DND-41 (cell line): ENCODE data around the gene NDE1.

Experiments
- ATAC-seq: fragments of 200-7000 bp; cut with Tn5 transposase; 3 replicates; pipeline ENCODE4 v1.9.1; 2021; ENCODE audit warnings: low read depth; ENCODE audit not compliant: insufficient read depth
- DNase-seq: peaks from one replicate; pipeline ENCODE4 v3.0.0-alpha.2; 2020
- H2AFZ ChIP-seq: 2 replicates; pipeline ENCODE4 v1.6.0; 2012; ENCODE audit warnings: low read depth, low read length
- H3K27ac ChIP-seq: 2 replicates; pipeline ENCODE4 v1.5.1; 2012; ENCODE audit warnings: low read length, inconsistent platforms
- H3K27me3 ChIP-seq: fragments of 200-600 bp; sonication (generic); 2 replicates; pipeline ENCODE4 v1.6.0; 2012; ENCODE audit warnings: low read length, mild to moderate bottlenecking, inconsistent platforms; ENCODE audit not compliant: insufficient read depth, poor library complexity
- H3K36me3 ChIP-seq: 2 replicates; pipeline ENCODE4 v1.5.1; 2012; ENCODE audit warnings: low read length, inconsistent platforms; ENCODE audit not compliant: insufficient read depth
- H3K4me1 ChIP-seq: 2 replicates; pipeline ENCODE4 v1.5.1; 2012; ENCODE audit warnings: mild to moderate bottlenecking, low read length; ENCODE audit not compliant: insufficient read depth
- H3K4me2 ChIP-seq: 2 replicates; pipeline ENCODE4 v1.6.0; 2012; ENCODE audit warnings: mild to moderate bottlenecking, moderate library complexity, low read length, inconsistent platforms; ENCODE audit not compliant: insufficient read depth
- H3K4me3 ChIP-seq, 2 experiments: fragments of 200-600 bp in 1 of 2; shearing (Covaris generic) in 1 of 2; 2 replicates each; pipeline ENCODE4 v1.5.1; 2012 to 2016; ENCODE audit warnings: inconsistent platforms in 2 of 2, low read length in 2 of 2, mild to moderate bottlenecking in 2 of 2, low read depth in 1 of 2, moderate library complexity in 1 of 2
- H3K79me2 ChIP-seq: 2 replicates; pipeline ENCODE4 v1.6.0; 2012; ENCODE audit warnings: low read length, inconsistent platforms; ENCODE audit not compliant: insufficient read depth
- H3K9ac ChIP-seq: 2 replicates; pipeline ENCODE4 v1.6.0; 2012; ENCODE audit warnings: low read depth, mild to moderate bottlenecking, inconsistent platforms, low read length, moderate library complexity
- H3K9me3 ChIP-seq: 2 replicates; pipeline ENCODE4 v1.5.1; 2012; ENCODE audit warnings: low read length, moderate library complexity, mild to moderate bottlenecking, inconsistent platforms; ENCODE audit not compliant: insufficient read depth, severe bottlenecking
- H4K20me1 ChIP-seq: 2 replicates; pipeline ENCODE4 v1.6.0; 2012; ENCODE audit warnings: low read length; ENCODE audit not compliant: insufficient read depth
- CTCF ChIP-seq: IDR thresholded peaks from 2 replicates; pipeline ENCODE4 v1.5.1; 2012; ENCODE audit warnings: borderline replicate concordance, low read length, moderate library complexity, mild to moderate bottlenecking; ENCODE audit not compliant: poor library complexity, severe bottlenecking; ENCODE audit errors: extremely low read depth
- EZH2 ChIP-seq: IDR thresholded peaks from 3 replicates; pipeline ENCODE4 v1.6.1; 2012; ENCODE audit warnings: borderline replicate concordance, low read depth, mild to moderate bottlenecking, moderate library complexity, low read length, inconsistent platforms; ENCODE audit not compliant: severe bottlenecking

The NDE1 gene

GRCh38 chr16:15660203-15660601, 10.2 kb downstream of the NDE1 start:
- H3K79me2 ChIP-seq: peaks cover 91% of the 10 kb centered on the region
- peaks cover 11% of the 10 kb centered on the region for H3K4me1 ChIP-seq
- no peaks in the 10 kb centered on the region for H3K27me3 ChIP-seq
- no peaks in the 10 kb centered on the region for H3K9me3 ChIP-seq
- DNase-seq (no peak), ATAC-seq (no peak)
- H3K9ac ChIP-seq: no peak overlapping the region
- H3K36me3 ChIP-seq: peaks cover 40% of the 10 kb centered on the region
- H3K27ac ChIP-seq: no peak overlapping the region
- H4K20me1 ChIP-seq: peaks cover 56% of the 10 kb centered on the region
- no peak overlapping the region for H2AFZ ChIP-seq
- H3K4me3 ChIP-seq: no peak overlapping the region
- TF ChIP-seq CTCF (no peak), EZH2 (no peak)
- H3K4me2 ChIP-seq: no peak overlapping the region

GRCh38 chr16:15665107-15665506, 15.1 kb downstream of the NDE1 start:
- Histone ChIP-seq H3K4me2 (no peak overlapping the region), H2AFZ (no peak overlapping the region), H3K9ac (no peak overlapping the region), H3K9me3 (no peaks in the 10 kb centered on the region), H3K27me3 (no peaks in the 10 kb centered on the region), H3K79me2 (peaks cover 72% of the 10 kb centered on the region), H3K4me1 (0 out of 2 replicates have a peak, but pooled peaks cover 4% of the 10 kb centered on the region), H3K4me3 (no peak overlapping the region), H4K20me1 (peaks cover 25% of the 10 kb centered on the region), H3K36me3 (peaks cover 79% of the 10 kb centered on the region), H3K27ac (no peak overlapping the region)
- DNase-seq (no peak), ATAC-seq (no peak)
- TF ChIP-seq CTCF (no peak), EZH2 (no peak)

GRCh38 chr16:15667091-15667742, 17.2 kb downstream of the NDE1 start:
- H3K9me3 ChIP-seq: no peaks in the 10 kb centered on the region
- no peak for ATAC-seq
- no peak for TF ChIP-seq CTCF
- no peak for TF ChIP-seq EZH2
- no peak overlapping the region for H3K4me2 ChIP-seq
- H2AFZ ChIP-seq: no peak overlapping the region
- H3K36me3 ChIP-seq: peaks cover 80% of the 10 kb centered on the region
- peaks cover 23% of the 10 kb centered on the region for H3K4me1 ChIP-seq
- no peak overlapping the region for H3K4me3 ChIP-seq
- H3K79me2 ChIP-seq: peaks cover 55% of the 10 kb centered on the region
- no peak overlapping the region for H3K27ac ChIP-seq
- DNase-seq: no peak
- H3K27me3 ChIP-seq: no peaks in the 10 kb centered on the region
- peaks cover 11% of the 10 kb centered on the region; the same call in 1 of the 2 replicates for H4K20me1 ChIP-seq
- H3K9ac ChIP-seq: no peak overlapping the region
